GM19397 (cell line): Measurements from ENCODE around the gene DERL3.
A peak's percentile ranks its signal among the peaks of the same experiment; 100 is the strongest.

ENCODE experiments used
- ATAC-seq: cut with Tn5 transposase; IDR thresholded peaks from one replicate; pipeline ENCODE4 v1.9.1; 2021; ENCODE audit warnings: mild to moderate bottlenecking, moderate library complexity; ENCODE audit not compliant: unreplicated experiment

DERL3 gene

DNA sequence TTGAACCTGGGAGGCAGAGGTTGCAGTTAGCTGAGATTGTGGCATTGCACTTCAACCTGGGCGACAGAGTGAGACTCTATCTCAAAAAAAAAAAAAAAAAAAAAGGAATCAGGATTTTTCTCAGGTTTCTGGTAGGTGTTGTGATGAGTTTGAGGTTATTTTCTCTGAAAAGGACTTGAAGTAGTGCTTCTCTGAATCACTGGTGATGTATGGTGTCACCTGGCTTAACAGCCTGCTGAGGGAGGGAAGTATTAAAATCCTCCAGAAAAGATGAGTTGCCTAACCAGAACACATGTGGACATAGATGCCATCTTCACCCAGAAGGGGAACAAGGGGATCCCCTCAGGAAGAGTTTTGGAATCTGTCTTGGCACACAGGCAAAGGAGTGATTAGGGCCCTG is 32.0 kb downstream of the DERL3 start:
- ATAC-seq = no peak

DNA sequence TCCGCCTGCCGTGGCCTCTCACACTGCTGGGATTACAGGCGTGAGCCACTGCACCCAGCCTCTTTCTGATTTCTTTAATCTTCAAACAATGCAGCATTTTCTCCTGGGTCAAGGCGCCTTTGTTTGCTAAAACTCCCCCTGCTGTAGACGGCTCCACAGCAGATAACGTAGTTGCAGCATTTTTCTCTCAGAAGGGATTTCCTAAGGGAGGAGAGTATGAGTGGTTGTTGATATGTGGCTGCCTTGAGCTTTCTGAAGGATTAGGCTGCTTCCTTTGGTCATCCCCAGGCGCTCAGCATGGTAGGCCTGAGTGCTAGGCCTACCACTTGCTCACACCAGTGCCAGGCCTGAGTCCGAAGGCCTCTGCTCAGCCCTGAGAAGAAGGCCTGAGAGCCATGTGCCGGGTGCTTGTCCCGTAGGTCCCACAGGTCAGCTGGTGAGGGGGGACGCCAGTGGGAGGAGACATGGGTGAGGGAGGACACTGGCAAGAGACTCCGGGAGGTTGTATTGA is 34.0 kb downstream of the DERL3 start:
- ATAC-seq = no peak

DNA sequence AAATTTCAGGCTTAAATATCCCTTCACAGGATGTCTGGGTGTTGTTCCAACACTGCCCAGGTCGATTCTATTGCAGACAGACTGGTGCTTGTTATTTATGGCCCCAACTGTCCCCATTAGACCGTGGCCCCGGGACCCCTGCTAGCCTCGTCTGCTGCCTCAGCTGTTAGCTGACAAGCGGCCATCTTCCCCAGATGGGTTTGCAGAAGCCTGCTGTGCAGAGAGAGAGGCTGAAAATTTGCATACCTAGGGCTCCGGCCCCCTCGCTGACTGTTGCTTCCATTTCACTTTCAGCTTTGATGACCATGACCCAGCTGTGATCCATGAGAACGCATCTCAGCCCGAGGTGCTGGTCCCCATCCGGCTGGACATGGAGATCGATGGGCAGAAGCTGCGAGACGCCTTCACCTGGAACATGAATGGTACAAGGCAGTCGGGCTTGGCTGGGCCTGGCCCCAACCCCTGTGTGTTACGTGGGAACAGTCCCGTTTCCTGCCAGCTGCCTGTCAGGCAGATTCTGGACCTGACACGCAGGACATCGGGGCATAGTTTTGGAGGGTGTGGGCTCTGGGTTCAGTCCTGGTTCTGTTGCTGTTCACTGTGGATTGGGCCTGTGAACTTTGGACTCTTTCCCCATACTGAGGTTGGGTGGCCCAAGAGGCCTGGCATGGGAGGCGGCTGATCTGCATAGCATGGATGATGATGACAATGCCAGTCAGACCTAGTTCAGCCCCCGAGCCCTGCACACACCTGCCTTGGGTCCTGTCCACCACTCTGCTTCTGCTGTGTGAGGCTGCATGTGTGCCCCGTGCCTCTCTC is 35.6 kb downstream of the DERL3 start:
- no peak for ATAC-seq

DNA sequence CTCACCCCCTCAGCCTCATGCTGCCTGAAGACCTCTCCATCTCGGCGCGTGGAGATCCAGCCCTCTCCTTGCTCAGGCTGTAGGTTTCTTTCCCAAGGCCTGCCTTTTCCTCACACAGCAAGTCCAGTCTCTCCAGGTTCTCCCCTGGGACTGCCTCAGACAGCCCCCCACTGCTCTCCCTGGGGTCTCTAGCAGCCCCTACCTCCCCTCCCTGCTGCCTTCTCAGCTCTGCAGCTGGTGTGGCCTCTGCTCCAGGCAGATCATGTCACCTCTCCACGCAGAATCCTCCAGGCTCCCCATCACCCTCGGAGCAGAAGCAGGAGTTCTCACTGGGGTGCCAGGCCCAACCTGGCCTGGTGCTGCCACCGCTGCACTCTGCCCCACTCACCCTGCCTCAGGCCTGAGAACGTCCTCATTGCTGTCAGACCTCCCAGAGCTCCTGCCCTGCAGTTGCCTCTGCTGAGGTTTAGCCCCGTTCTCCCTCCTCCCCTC is 36.9 kb downstream of the DERL3 start:
- no peak for ATAC-seq

DNA sequence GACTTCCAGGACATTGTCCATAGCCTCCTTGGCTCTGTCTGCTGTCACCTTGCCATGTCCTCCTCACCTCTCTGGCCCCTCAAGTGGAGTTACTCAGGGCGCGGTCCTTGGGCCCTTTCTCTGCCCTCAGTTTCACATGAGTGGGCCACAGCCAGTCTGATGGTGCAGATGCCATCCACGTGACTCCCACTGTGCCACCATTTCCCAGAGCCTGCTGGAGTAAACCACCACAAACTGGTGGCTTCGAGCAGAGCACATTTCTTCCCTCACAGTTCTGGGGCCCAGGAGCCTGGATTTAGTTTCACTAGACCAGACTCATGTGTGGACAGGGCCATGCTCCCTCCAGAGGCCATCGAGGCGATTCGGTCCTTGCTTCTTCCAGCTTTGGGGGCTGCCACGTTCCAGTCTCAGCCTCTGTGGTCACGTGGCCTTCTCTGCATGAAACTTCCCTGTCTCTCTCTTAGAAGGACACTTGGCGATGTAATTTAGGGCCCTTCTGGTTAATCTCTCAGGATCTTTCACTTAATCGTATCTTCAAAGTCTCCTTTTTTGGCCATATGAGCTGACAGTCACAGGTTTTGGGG is 37.5 kb downstream of the DERL3 start:
- peak; percentile 5 for ATAC-seq

DNA sequence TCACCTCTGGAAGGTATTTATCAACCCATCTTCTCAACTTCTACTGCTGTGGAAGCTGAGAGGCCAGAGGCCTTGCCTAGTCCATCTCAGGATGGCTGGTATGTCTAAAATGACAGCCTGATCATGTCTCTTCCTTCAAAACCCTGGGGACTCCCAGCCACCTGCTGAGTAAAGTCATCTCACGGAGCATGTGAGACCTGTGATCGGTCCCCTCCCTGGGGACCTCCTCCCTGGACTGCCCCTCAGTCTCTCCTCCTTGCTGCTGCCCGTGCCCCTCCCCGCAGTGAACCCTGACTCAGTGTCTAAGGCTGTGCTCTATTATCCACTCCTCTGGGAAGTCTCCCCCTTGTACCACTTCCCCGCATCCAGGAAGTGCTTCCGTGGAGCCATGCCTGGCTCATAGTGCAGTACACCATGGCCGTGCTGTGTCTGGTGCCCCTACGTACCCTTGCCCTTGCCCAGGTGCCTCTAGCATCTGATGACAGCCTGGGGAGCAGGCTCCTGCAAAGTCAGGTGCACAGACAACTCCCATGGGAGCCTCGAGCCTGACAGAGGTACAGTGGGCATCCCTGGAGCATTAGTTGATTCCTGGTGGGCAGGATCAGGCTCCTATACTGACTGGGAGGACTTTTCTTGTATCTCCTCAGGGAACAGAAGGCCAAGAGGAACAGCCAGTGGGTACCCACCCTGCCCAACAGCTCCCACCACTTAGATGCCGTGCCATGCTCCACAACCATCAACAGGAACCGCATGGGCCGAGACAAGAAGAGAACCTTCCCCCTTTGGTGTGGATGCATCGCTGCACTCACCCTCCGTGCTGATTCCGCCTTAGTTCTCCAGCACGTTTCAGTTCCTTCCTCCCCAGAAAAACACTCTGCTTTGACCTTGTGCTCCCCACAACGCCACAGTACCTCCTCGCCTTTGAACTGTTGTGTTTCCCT is 38.2 kb downstream of the DERL3 start:
- ATAC-seq = peak; percentile 65

DNA sequence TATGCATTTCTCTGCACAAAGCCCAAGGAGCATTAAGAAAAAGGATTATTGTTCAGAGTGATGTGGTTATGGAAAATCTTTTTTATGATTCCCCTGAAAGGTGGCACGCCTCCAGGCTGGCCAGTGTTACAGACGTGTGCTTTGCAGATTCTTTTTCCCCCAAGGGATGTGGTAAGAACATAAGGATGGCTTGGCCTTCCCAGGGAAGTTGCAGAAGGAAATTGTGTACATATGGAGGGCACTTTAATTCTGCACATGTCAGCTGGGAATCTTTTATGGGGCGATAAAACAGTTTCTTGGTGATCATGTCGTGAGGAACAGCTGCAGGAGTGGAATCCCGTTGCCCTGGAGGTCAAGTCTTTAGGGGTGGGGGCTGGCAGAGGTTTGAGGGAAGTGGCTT is 42.3 kb downstream of the DERL3 start:
- no peak for ATAC-seq

DNA sequence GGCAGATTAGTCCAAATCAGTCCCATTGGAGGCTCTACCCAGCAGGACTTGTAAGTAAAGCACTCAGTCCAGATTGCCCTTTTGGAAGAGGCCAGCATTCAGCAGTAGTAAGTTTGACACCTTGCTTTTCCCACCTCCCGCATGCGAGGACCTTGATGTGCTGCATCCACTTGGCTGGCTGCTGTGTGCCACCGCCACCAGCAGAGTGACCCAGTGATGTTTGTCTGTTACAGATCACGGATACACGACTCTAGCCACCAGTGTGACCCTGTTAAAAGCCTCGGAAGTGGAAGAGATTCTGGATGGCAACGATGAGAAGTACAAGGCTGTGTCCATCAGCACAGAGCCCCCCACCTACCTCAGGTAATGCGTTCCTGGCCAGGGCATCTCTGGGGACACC is 45.5 kb downstream of the DERL3 start:
- no peak for ATAC-seq

DNA sequence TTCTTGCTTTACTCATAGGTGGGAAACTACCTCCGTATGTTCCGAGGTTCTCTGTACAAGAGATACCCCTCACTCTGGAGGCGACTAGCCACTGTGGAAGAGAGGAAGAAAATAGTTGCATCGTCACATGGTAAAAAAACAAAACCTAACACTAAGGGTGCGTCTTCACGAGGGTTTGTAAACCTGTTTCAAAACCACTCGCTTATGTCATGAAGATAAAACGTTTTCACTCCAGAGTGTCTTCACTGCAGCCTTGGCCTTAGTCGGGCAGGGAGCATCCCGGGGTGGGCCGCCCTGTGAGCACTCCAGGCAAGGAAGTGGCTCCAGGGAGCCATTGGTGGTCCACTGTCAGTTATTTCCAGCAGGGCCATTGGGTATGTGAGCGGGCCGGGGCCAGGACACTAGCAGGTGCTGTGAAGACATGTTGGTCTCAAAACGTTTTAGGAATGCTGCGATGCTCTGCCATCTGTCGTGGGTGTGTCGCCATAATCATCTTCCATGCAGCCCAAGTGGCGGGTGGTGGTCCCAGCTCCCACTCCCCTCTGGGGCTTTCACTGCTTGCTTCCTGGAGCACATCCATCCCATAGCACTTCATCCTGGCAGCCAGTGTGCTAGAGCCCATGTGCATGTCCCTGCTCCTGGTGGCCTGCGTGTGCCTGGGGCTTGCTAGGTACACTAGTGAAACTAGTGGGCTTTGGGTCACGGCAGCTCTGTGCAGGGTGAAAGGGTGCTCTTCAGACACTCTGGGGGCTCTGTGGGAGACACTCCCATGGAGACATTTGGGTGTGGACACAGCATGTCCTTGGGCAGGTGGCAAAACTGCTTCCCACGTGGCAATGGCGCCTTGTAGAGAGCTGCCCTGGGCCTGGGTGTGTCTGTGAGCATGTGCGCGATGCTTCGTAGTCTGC is 46.8 kb downstream of the DERL3 start:
- ATAC-seq = no peak

DNA sequence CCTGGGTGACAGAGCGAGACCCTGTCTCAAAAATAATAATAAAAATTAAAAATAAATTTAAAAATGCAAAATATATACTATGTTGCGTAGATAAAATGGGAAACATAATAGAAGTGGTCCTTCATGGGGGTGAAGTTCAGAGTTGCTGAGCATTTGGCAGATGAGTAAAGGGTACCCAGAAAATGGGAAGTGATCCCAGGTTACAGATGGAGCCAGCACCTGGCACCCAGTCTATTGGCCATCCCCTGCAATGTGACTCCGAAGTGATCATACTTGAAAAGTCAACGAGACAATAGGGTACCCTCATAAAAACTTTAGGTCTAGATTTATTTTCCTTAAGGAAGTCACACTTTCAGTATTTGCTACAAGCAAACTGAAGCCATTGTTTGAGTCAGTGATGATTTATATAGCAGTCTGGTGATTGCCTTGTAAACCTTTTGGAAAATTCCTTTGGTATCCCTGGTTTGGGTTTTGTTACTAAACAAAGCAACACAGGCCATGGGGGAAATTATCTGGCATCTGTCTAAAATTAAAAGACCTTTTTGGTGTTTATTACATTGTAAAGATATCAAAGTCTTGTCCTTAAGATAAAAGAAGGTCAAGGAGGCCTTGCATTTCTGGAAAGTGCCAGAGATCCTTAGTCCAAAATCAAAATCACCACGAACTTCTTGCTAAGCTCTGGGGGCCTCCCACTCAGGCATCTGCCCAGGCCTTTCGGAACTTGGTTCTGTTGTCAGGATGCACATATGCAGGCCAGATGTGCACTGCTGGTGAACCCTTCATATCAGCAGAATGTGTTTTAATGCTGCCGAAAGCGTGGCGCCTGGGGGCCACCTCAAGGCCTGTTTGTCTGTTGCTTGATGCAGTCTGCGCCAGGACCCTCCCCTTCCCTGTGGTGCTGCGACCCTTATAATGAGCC is 47.7 kb downstream of the DERL3 start:
- no peak for ATAC-seq

DNA sequence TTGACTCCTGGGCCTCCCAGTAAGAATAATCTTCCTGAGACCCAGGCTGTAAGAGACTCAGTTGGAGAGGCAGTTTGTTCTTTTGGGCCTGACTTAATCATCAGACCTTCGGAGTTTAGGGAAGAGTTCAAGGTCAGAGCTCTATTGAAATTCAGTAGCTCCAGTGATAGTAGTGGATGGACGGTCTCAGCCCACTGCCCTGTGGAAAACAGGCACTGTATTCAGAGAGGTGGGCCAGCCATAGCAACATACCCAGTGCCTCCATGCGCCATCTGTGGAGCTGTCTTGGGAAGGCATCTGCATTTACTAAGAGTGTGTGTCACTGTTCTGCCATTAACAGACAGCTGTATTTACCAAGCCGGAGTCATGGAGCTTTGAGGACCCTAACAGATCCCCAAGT is 49.2 kb downstream of the DERL3 start:
- ATAC-seq = no peak

DNA sequence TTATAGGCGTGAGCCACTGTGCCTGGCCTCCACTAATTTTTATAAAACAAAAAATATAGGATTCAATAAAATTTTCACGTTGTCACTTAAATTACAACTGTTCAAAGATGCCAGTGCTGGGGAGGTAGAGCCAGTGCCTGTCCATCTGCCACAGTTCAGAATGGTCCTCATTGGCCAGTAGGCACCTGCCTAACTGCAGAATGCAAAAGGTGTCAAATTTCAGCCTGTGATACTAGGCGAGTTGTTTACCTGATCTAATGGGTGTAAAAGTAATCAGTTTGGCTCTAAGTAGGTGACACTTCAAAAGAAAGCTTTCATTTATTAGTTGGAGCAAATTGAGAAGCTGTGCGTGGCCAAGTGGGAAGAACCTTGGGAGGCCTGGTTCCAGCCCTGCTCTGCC is 49.7 kb downstream of the DERL3 start:
- ATAC-seq = no peak

DNA sequence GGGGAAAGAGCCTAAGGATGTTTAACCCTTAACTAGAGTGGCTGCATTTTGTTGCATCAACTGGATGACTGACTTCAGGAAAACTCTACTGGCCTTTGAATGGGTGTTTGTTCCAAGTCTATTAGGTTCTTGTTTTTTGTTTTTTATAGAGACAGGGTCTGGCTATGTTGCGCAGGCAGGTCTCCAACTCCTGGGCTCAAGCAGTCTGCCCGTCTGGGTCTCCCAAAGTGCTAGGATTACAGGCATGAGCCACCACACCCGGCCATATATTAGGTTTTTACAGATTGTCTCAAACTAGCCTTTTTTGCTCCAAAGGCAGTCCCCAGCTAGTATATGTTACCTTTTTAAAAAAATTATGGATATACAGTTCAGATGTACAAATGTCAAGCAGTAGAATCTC is 50.9 kb downstream of the DERL3 start:
- no peak for ATAC-seq

DNA sequence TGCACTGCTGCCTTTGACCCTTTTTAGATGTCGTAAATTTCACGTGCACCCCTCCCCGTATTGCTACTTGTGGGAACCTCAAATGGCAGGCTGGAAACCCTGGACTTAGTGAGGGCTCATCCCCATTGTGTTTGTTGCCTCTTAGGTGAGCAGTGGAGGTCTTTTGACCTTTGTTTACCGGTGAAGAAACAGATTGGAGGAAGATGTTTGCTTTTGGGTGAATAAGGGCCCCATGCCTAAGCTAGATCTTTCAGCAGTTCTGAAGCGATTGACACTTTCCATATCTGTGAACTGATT is 51.3 kb downstream of the DERL3 start:
- peak; percentile 18 for ATAC-seq

DNA sequence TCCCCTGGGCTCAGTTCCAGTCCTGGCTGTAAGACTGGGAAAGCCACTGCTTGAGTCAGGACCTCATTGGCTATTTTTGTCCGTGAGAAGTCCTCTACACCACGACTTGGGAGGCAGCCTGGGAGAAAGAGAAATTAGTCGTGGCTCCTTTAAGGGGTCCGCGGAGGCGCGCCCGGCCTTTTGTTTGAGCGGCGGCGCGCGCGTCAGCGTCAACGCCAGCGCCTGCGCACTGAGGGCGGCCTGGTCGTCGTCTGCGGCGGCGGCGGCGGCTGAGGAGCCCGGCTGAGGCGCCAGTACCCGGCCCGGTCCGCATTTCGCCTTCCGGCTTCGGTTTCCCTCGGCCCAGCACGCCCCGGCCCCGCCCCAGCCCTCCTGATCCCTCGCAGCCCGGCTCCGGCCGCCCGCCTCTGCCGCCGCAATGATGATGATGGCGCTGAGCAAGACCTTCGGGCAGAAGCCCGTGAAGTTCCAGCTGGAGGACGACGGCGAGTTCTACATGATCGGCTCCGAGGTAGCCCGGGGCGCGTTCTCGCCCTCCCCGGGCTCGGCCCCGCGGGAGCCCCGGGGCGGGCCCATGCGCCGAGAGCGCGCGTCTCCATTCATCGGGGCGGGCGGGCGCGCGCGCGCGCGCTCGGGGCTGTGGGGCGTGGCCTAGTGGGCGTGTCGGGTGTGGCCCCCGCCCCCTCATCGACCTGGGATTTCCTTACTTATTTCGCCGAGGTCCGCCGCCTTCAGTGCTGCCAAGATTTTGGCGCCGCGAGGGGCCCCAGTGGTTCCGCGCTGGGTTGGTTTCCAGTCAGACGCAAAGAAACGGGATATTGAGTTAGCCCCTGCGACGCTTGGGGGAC is 51.8 kb downstream of the DERL3 start, which contains the start of gene SMARCB1:
TSS of gene SMARCB1 (plus strand) at position 215 of the 848 bp plus-strand sequence. CDS start at position 419, 204 bp downstream.
- peak; percentile 69 for ATAC-seq

DNA sequence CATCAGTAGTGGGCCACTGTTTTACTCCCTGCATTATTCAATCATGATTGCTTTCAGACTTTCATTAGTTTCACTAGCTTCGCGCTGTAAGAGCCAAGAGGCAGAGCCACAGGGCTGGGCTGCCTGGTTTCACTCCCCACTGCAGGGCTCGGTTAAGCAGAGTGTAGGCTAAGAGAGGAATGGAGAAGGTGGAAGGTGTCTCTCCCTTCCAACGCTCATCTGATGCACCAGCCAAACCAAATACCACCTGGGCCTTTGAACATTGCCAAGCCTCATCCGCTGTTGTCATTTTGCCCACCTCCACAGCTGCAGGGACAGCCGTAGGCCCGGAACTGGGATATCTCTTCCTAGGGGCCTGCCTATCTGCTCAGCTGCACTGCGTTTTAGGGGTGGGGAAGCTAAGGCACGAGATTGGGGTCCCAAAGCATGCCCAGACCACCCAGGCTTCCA is 52.5 kb downstream of the DERL3 start:
- no peak for ATAC-seq
